Spleen (tissue), 11 donors: ENCODE results near the gene RALGAPA1. TPM values are rescaled to one million over a fixed set of nuclear protein-coding genes. Genes with fewer than 3 reads are reported as not detected.

Source experiments
- DNase-seq: peaks from one replicate; pipeline ENCODE4 v3.0.0-alpha.2; 2020
- H3K27ac ChIP-seq, 8 donors: fragments of 200-600 bp; sonication (generic) in 7 of 8; 1 replicate in 4 of 8; 2 replicates in 4 of 8; pipeline versions ENCODE4 v1.5.0 to v1.8.0; 2016 to 2021; ENCODE audit warnings: inconsistent platforms in 4 of 8, mild to moderate bottlenecking in 4 of 8, moderate library complexity in 1 of 8
- H3K27me3 ChIP-seq, 7 donors: fragments of 200-600 bp; sonication (generic) in 6 of 7; replicated peaks in 1 of 7; 1 replicate in 4 of 7; 2 replicates in 3 of 7; pipeline versions ENCODE4 v1.5.0 to v1.8.0; 2016 to 2021; ENCODE audit warnings: inconsistent platforms in 3 of 7, mild to moderate bottlenecking in 1 of 7
- H3K36me3 ChIP-seq, 6 donors: fragments of 200-600 bp; sonication (generic) in 5 of 6; 1 replicate in 4 of 6; 2 replicates in 2 of 6; pipeline versions ENCODE4 v1.5.0 to v1.8.0; 2016 to 2021; ENCODE audit warnings: inconsistent platforms in 2 of 6
- H3K4me1 ChIP-seq, 6 donors: fragments of 200-600 bp; sonication (generic) in 5 of 6; 1 replicate in 3 of 6; 2 replicates in 3 of 6; pipeline versions ENCODE4 v1.5.0 to v1.8.0; 2016 to 2021; ENCODE audit warnings: inconsistent platforms in 3 of 6
- H3K4me3 ChIP-seq, 8 donors: fragments of 200-600 bp; sonication (generic) in 7 of 8; 1 replicate in 4 of 8; 2 replicates in 4 of 8; pipeline versions ENCODE4 v1.5.0 to v1.8.0; 2016 to 2021; ENCODE audit warnings: inconsistent platforms in 4 of 8, mild to moderate bottlenecking in 4 of 8, moderate library complexity in 2 of 8
- H3K9me3 ChIP-seq, 8 donors: fragments of 200-600 bp; sonication (generic) in 7 of 8; 1 replicate in 4 of 8; 2 replicates in 4 of 8; pipeline versions ENCODE4 v1.5.0 to v1.8.0; 2016 to 2021; ENCODE audit warnings: inconsistent platforms in 4 of 8
- POLR2A ChIP-seq, 3 donors: fragments of 450-650 bp; IDR thresholded peaks; one replicate each; pipeline ENCODE4 v1.5.1; 2017; ENCODE audit warnings: antibody characterized with exemption in 3 of 3, mild to moderate bottlenecking in 1 of 3
- POLR2AphosphoS5 ChIP-seq, 3 donors: sonication (generic); formaldehyde crosslinking; IDR thresholded peaks; one replicate each; pipeline ENCODE4 v1.5.1; 2017; ENCODE audit warnings: antibody characterized with exemption in 3 of 3
- WGBS, 5 donors: extraction: QIAGEN DNeasy Blood & Tissue Kit in 3 of 5; methylation state at CpG; one replicate each; pipeline versions ENCODE4 v1.1.5 to v1.1.7; 2013 to 2018; 5-methylcytosine and 5-hydroxymethylcytosine counted together
- intact Hi-C: fragments of 100-400 bp; cut with DNase I; formaldehyde crosslinking; loops from one replicate; pipeline ENCODE4 v1.15.0; 2023; ENCODE audit warnings: low total_unique reads
- polyA plus RNA-seq, 3 donors: library from polyadenylated mRNA; stranded (reverse); fragments of 200-250 nt; gene quantifications; one replicate each; pipeline ENCODE4 v1.2.1, GENCODE V29; 2013
- total RNA-seq, 7 donors: library from RNA; depleted of rRNA in 3 of 7; stranded (reverse); fragments of >200 nt in 3 of 7; fragmentation: NEBNext Ultra II Directional in 4 of 7; extraction: Animal tissue kit (Norgen Biotek cat#: 25700) in 4 of 7; gene quantifications; one replicate each; pipeline versions ENCODE4 v1.1.0 to v1.2.1, GENCODE V29; 2016 to 2021
- TF ChIP-seq, protein P1 (sequence below), 11 experiments: fragments of 200-600 bp in 7 of 11; fragments of 450-650 bp in 4 of 11; sonication (generic) in 4 of 11; IDR thresholded peaks in 8 of 11; conservative IDR thresholded peaks in 3 of 11; 1 replicate in 7 of 11; 2 replicates in 4 of 11; pipeline versions ENCODE4 v1.4.0 to v1.8.0; 2016 to 2021; ENCODE audit warnings: antibody characterized with exemption in 11 of 11, inconsistent platforms in 4 of 11, mild to moderate bottlenecking in 1 of 11
- donor health status: healthy with polysubstance abuse.
- donor health status: DM: no; HTN: no; CAD: no; lungs with moderate emphysema.
- donor health status: DM: no; HTN: no; CAD: no.
- donor health status: Bipolar disorder and iron deficiency.
- donor health status: healthy.
- donor health status: DM: no; HTN: no; CAD: no.
- donor health status: DM: yes; HTN: yes; CAD: no.

Gene RALGAPA1
- total and polyA plus RNA-seq, 10 donors, result 9.7 to 76.0 (median 52.2) TPM

DNA sequence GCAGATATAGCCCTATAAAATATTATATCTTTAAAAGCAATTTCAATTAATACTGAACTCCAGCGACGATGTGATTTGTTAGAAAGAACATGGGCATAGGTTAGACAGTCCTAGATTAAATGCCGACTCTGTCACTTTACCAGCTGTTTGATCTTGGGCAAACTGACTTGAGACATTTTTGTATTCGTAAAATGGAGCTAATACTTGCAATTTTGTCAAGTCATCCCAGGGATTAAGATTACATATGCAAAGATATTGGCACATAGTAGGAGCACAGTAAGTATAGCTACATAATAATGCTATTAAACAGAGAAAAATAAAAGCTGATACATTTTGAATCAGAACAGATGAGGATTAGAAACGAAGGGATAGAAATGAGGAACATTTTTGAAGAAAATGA lies 266.1 kb downstream of the RALGAPA1 start:
- H3K9me3 ChIP-seq, result no peaks in the 10 kb centered on the region
- H3K27ac ChIP-seq, result no peak overlapping the region
- no peaks in the 10 kb centered on the region for H3K4me1 ChIP-seq
- intact Hi-C loops, result no loop called here
- DNase-seq, result no peak
- H3K27me3 ChIP-seq, result no peaks in the 10 kb centered on the region
- no peak overlapping the region for H3K4me3 ChIP-seq
- no peak for TF ChIP-seq POLR2A (IDR thresholded peaks at IDR 0.05)
- TF ChIP-seq POLR2AphosphoS5 (IDR thresholded peaks at IDR 0.05), result no peak
- TF ChIP-seq, protein P1, sequence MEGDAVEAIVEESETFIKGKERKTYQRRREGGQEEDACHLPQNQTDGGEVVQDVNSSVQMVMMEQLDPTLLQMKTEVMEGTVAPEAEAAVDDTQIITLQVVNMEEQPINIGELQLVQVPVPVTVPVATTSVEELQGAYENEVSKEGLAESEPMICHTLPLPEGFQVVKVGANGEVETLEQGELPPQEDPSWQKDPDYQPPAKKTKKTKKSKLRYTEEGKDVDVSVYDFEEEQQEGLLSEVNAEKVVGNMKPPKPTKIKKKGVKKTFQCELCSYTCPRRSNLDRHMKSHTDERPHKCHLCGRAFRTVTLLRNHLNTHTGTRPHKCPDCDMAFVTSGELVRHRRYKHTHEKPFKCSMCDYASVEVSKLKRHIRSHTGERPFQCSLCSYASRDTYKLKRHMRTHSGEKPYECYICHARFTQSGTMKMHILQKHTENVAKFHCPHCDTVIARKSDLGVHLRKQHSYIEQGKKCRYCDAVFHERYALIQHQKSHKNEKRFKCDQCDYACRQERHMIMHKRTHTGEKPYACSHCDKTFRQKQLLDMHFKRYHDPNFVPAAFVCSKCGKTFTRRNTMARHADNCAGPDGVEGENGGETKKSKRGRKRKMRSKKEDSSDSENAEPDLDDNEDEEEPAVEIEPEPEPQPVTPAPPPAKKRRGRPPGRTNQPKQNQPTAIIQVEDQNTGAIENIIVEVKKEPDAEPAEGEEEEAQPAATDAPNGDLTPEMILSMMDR (IDR thresholded peaks at IDR 0.05 in 8 of 11, conservative IDR thresholded peaks at IDR 0.05 in 3 of 11), result no peak
- WGBS, 5 donors, result 94 to 97% (median 96%) methylated on average over 5 of the region's 5 CpGs
- peaks cover 0 to 35% (median 0%) of the 10 kb centered on the region in 6 donors for H3K36me3 ChIP-seq

DNA sequence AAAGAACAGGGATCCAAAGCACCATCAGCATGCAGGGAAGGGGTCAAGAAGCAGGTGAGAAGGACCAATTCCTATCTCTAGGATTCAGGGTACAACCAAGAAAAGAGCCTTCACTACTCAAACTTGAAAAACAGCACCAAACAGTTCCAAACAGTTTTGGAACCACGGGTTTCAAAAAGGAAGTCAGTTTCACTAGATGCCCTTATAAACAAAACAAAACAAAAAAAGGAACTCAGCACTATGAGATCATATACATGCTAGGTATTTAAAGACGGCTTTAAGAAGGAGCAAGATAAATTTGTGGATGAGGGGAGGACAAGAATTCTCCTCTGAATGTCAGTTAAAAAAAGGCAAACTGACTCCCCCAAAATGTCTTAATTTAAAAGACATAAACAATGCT lies 269.1 kb downstream of the RALGAPA1 start:
- no peak overlapping the region for H3K27ac ChIP-seq
- H3K9me3 ChIP-seq, result no peaks in the 10 kb centered on the region
- H3K4me1 ChIP-seq, result peaks cover 5 to 9% (median 7%) of the 10 kb centered on the region in 6 donors
- peaks cover 0 to 34% (median 0%) of the 10 kb centered on the region in 6 donors for H3K36me3 ChIP-seq
- intact Hi-C loops, result no loop called here
- no peak overlapping the region for H3K4me3 ChIP-seq
- no peak for DNase-seq
- 37 to 46% (median 43%) methylated on average over 2 of the region's 2 CpGs for WGBS, 5 donors
- TF ChIP-seq POLR2AphosphoS5 (IDR thresholded peaks at IDR 0.05) (no peak), POLR2A (IDR thresholded peaks at IDR 0.05) (no peak)
- TF ChIP-seq, protein P1 (IDR thresholded peaks at IDR 0.05 in 8 of 11, conservative IDR thresholded peaks at IDR 0.05 in 3 of 11), result no peak
- H3K27me3 ChIP-seq, result peaks cover under 1 to 21% (median 12%) of the 10 kb centered on the region in 7 donors

DNA sequence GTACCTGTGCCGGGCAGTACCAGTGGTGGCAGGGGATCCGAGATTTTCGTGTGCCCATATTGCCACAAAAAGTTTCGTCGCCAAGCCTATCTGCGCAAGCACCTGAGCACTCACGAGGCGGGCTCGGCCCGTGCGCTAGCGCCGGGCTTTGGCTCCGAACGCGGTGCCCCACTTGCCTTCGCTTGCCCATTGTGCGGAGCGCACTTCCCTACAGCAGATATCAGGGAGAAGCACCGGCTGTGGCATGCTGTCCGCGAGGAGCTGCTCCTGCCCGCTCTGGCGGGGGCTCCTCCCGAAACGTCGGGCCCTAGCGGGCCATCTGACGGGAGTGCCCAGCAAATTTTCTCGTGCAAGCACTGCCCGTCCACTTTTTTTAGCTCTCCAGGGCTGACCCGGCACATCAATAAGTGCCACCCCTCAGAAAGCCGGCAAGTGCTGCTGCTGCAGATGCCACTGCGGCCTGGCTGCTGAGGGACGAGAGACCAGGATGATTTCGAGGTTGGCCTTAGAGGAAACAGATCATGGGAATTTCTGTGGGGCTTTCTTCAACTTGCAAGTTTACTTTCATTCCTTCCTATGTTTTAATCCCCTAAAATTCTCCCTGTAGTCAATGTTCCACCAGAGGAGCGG lies 273.5 kb downstream of the RALGAPA1 start:
- Histone ChIP-seq H3K27ac (no peak overlapping the region), H3K9me3 (no peaks in the 10 kb centered on the region), H3K27me3 (peaks cover 9 to 65% (median 52%) of the 10 kb centered on the region in 7 donors), H3K4me3 (peak overlapping the region in 7 of 8 donors; percentile 57 to 84 (median 71)), H3K36me3 (peaks cover 0 to 18% (median 0%) of the 10 kb centered on the region in 6 donors), H3K4me1 (peaks cover 18 to 31% (median 29%) of the 10 kb centered on the region in 6 donors)
- DNase-seq, result peak; percentile 73
- intact Hi-C loops, result no loop called here
- TF ChIP-seq, protein P1 (IDR thresholded peaks at IDR 0.05 in 8 of 11, conservative IDR thresholded peaks at IDR 0.05 in 3 of 11), result no peak
- TF ChIP-seq POLR2A (IDR thresholded peaks at IDR 0.05) (no peak), POLR2AphosphoS5 (IDR thresholded peaks at IDR 0.05) (no peak)
- 11 to 18% (median 14%) methylated on average over 21 to 37 of the region's 37 CpGs for WGBS, 5 donors

DNA sequence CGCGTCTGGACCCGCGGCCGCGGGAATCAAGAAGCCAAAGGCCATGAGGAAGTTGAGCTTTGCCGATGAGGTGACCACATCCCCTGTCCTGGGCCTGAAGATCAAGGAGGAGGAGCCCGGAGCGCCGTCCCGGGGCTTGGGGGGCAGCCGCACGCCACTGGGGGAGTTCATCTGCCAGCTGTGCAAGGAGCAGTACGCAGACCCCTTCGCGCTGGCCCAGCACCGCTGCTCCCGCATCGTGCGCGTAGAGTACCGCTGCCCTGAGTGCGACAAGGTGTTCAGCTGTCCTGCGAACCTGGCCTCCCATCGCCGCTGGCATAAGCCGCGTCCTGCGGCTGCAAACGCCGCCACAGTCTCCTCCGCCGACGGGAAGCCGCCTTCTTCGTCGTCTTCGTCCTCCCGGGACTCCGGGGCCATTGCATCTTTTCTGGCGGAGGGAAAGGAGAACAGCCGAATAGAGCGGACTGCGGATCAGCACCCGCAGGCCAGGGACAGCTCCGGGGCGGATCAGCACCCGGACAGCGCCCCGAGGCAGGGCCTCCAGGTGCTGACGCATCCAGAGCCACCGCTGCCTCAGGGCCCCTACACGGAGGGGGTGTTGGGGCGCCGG lies 274.1 kb downstream of the RALGAPA1 start:
- peak overlapping the region in 7 of 8 donors; percentile 57 to 84 (median 71) for H3K4me3 ChIP-seq

More for the DNA sequence above, 274.1 kb downstream of the RALGAPA1 start:
- Histone ChIP-seq H3K9me3 (no peaks in the 10 kb centered on the region), H3K27me3 (peaks cover 9 to 71% (median 57%) of the 10 kb centered on the region in 7 donors), H3K27ac (no peak overlapping the region), H3K36me3 (peaks cover 0 to 16% (median 0%) of the 10 kb centered on the region in 6 donors), H3K4me1 (peaks cover 18 to 31% (median 29%) of the 10 kb centered on the region in 6 donors)
- DNase-seq, result peak; percentile 88
- intact Hi-C loops, result no loop called here
- peak in 1 of 3 donors; percentile 66 for TF ChIP-seq POLR2AphosphoS5 (IDR thresholded peaks at IDR 0.05)
- no peak for TF ChIP-seq POLR2A (IDR thresholded peaks at IDR 0.05)
- 2 to 5% (median 3%) methylated on average over 33 to 55 of the region's 55 CpGs for WGBS, 5 donors
